Left lung (tissue), 10 donors: ENCODE measurements around the gene TMEM178A. TPM values are rescaled to one million over a fixed set of nuclear protein-coding genes. Genes with fewer than 3 reads are reported as not detected.

ENCODE experiments used
- ATAC-seq: fragments of 200-7000 bp; cut with Tn5 transposase; one replicate; pipeline ENCODE4 v1.9.1; 2020; ENCODE audit warnings: moderate library complexity
- DNase-seq, 4 donors: peaks; one replicate each; pipeline ENCODE4 v3.0.0-alpha.2; 2013 to 2020
- H3K27ac ChIP-seq, 2 donors: fragments of 200-600 bp; sonication (generic) in 1 of 2; one replicate each; pipeline versions ENCODE4 v1.5.0 to v1.8.0; 2020 to 2021
- H3K27me3 ChIP-seq, 2 donors: fragments of 200-600 bp; sonication (generic) in 1 of 2; one replicate each; pipeline versions ENCODE4 v1.5.0 to v1.8.0; 2020 to 2021
- H3K36me3 ChIP-seq, 2 donors: fragments of 200-600 bp; sonication (generic) in 1 of 2; one replicate each; pipeline versions ENCODE4 v1.5.0 to v1.8.0; 2020 to 2021
- H3K4me1 ChIP-seq, 2 donors: fragments of 200-600 bp; one replicate each; pipeline ENCODE4 v1.8.0; 2021
- H3K4me3 ChIP-seq, 2 donors: fragments of 200-600 bp; sonication (generic) in 1 of 2; one replicate each; pipeline versions ENCODE4 v1.5.0 to v1.8.0; 2020 to 2021; ENCODE audit warnings: mild to moderate bottlenecking in 1 of 2
- H3K9me3 ChIP-seq, 2 donors: fragments of 200-600 bp; sonication (generic) in 1 of 2; one replicate each; pipeline versions ENCODE4 v1.5.0 to v1.8.0; 2020 to 2021
- intact Hi-C, 2 donors: fragments of 100-400 bp; cut with DNase I; formaldehyde crosslinking; loops; one replicate each; pipeline versions ENCODE4 v1.11.2 to v1.14.2; 2022
- polyA plus RNA-seq, 6 donors: library from polyadenylated mRNA; unstranded; fragments of 120-200 nt; gene quantifications; one replicate each; pipeline ENCODE4 v1.2.1, GENCODE V29; 2013; ENCODE audit not compliant: insufficient read length in 6 of 6
- total RNA-seq, 2 donors: library from RNA; stranded (reverse); fragmentation: NEBNext Ultra II Directional; extraction: Animal tissue kit (Norgen Biotek cat#: 25700); gene quantifications; one replicate each; pipeline ENCODE4 v1.2.1, GENCODE V29; 2021
- TF ChIP-seq, protein P1 (sequence below), 2 donors: fragments of 200-600 bp; sonication (generic) in 1 of 2; IDR thresholded peaks; one replicate each; pipeline versions ENCODE4 v1.5.0 to v1.8.0; 2021; ENCODE audit warnings: antibody characterized with exemption in 2 of 2
- donor health status: DM: no; HTN: yes; CAD: no.
- donor health status: DM: no; HTN: no; CAD: no.

TMEM178A gene
- total and polyA plus RNA-seq, 8 donors: 1.4 to 11.2 (median 9.6) TPM

- Histone ChIP-seq H3K4me1 (peaks cover 6 to 11% of the 10 kb centered on the region in 2 donors), H3K36me3 (no peaks in the 10 kb centered on the region), H3K9me3 (no peaks in the 10 kb centered on the region), H3K4me3 (no peak overlapping the region), H3K27ac (no peak overlapping the region), H3K27me3 (peaks cover 18 to 59% of the 10 kb centered on the region in 2 donors)
- intact Hi-C loops: no loop called here
- ATAC-seq (no peak), DNase-seq (no peak)
- TF ChIP-seq, protein P1, sequence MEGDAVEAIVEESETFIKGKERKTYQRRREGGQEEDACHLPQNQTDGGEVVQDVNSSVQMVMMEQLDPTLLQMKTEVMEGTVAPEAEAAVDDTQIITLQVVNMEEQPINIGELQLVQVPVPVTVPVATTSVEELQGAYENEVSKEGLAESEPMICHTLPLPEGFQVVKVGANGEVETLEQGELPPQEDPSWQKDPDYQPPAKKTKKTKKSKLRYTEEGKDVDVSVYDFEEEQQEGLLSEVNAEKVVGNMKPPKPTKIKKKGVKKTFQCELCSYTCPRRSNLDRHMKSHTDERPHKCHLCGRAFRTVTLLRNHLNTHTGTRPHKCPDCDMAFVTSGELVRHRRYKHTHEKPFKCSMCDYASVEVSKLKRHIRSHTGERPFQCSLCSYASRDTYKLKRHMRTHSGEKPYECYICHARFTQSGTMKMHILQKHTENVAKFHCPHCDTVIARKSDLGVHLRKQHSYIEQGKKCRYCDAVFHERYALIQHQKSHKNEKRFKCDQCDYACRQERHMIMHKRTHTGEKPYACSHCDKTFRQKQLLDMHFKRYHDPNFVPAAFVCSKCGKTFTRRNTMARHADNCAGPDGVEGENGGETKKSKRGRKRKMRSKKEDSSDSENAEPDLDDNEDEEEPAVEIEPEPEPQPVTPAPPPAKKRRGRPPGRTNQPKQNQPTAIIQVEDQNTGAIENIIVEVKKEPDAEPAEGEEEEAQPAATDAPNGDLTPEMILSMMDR (IDR thresholded peaks at IDR 0.05): no peak
These were observed 677 bp upstream of the TMEM178A start for GRCh38 chr2:39664888-39665591.

DNA sequence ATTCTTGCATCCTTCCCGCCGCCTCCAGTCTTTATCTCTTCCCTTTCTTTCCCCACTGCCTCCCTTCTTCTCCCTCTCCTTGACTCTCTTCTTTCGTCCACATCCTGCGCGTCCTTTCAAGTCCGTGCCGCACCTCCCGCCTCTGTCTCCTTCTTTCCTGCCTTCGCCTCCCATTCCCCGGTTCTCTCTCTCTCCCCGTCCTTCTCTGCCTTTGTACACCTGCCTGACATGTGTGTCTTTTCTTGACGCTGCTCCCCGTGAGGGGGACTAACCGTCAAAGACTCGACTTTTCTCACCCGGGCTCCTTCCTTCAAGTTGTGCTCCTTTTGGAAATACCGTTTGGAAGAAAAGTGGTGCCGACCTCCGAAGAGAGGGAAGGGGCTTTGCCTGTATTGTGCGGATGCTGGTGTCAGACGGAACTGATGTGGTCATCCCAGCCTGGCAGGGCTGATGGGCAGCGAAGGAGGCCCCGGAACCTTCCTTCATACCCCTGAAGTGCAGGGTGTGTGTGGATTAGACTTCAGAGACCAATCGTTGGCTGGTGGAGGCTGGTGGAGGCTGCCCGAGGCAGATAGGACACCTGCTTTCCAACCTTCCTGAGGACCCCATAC is 879 bp downstream of the TMEM178A start:
- H3K4me3 ChIP-seq: peak overlapping the region; percentile 34 to 39
- H3K27me3 ChIP-seq: peaks cover 18 to 59% of the 10 kb centered on the region in 2 donors
- intact Hi-C loops: no loop called here
- TF ChIP-seq, protein P1 (IDR thresholded peaks at IDR 0.05): no peak
- DNase-seq: no peak
- no peaks in the 10 kb centered on the region for H3K9me3 ChIP-seq
- ATAC-seq: peak; percentile 14
- no peaks in the 10 kb centered on the region for H3K36me3 ChIP-seq
- peaks cover 6 to 11% of the 10 kb centered on the region in 2 donors for H3K4me1 ChIP-seq
- no peak overlapping the region for H3K27ac ChIP-seq

- no peaks in the 10 kb centered on the region for H3K9me3 ChIP-seq
- no peak overlapping the region for H3K27ac ChIP-seq
- peaks cover 18 to 59% of the 10 kb centered on the region in 2 donors for H3K27me3 ChIP-seq
- peak overlapping the region in 1 of 2 donors; percentile 39 for H3K4me3 ChIP-seq
- DNase-seq (no peak), ATAC-seq (no peak)
- TF ChIP-seq, protein P1 (IDR thresholded peaks at IDR 0.05): no peak
- H3K36me3 ChIP-seq: no peaks in the 10 kb centered on the region
- intact Hi-C loops: no loop called here
- peaks cover 6 to 11% of the 10 kb centered on the region in 2 donors for H3K4me1 ChIP-seq
These were observed 1.6 kb downstream of the TMEM178A start for GRCh38 chr2:39667104-39667885.

DNA sequence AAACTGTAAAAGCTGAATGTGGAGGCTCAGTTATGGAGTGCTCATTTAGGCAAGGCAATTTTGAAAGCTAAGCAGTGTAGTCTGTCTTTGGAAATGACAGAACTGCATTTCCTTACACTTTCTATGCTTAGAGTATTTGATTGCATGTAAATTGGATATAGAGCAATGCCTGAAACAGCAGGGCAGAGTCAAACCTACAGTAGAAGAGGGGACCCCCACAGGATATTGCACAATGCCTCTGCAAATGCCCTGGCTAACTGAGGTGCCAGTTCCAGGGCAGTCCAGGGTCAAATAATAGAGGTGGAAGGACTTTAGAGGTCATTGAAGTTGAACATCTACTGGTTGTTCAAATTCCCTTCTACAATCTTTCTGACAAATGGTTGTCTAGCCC is 2.2 kb downstream of the TMEM178A start:
- no peaks in the 10 kb centered on the region for H3K36me3 ChIP-seq
- H3K4me1 ChIP-seq: peaks cover 6 to 11% of the 10 kb centered on the region in 2 donors
- H3K27me3 ChIP-seq: peaks cover 18 to 59% of the 10 kb centered on the region in 2 donors
- ATAC-seq: no peak
- intact Hi-C loops: no loop called here
- H3K9me3 ChIP-seq: no peaks in the 10 kb centered on the region
- TF ChIP-seq, protein P1 (IDR thresholded peaks at IDR 0.05): no peak
- no peak for DNase-seq
- no peak overlapping the region for H3K27ac ChIP-seq
- H3K4me3 ChIP-seq: no peak overlapping the region
